Globus pallidus (tissue), 1 donor: ENCODE measurements around the gene TTC33.
"Not testable (repeated sequence)": the region's sequence is repeated elsewhere in the genome, so short reads cannot be mapped to it uniquely, and the experiment has no call there.

ENCODE experiments used
- DNase-seq: peaks from one replicate; pipeline ENCODE4 v3.0.0-alpha.2; 2015; ENCODE audit warnings: low spot score

The TTC33 gene

GRCh38 chr5:40679913-40680681 is 75.7 kb downstream of the TTC33 start, which contains the start of gene PTGER4:
PTGER4 (plus strand) TSS chr5:40679915; CDS start chr5:40680994, 1,079 bp downstream.
- no peak for DNase-seq

DNA sequence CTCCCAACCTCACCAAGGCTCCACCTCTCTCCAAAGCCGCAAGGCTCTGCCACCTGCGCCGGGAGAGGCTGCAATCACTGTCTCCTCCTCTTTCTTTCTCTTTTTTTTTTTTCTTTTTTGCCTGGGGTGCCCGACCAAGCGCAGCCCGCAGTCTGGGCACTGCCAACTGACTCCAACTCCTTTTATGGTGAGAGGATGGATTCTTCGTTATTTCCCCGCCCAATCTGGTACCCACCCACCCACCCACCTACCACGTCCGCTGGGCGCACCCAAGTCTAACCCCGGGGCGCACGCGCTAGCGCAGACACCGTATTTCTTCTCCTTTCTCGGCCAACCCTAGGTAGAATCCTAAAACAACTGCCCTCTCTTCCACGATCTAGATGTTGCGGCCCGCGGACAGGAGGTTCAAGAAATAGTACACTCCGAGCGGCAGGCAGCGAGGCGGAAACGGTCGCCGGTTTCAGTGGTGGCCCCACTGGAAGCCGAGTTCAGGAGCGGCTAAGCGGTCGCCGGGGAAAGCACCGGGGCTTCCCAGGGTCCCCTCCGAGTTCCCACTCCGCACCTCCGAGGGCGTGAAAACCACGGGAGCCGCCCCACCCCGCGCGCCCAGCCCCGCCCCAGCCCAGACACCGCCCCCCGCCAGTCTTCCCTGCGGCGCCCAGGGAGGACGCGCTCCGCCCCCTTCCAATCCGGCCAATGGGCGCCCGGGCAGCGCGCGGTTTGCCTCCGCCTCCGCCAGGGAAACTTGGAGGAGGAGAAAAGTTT is 76.4 kb downstream of the TTC33 start:
- DNase-seq = peak; percentile 69

GRCh38 chr5:40678460-40679147 is 77.2 kb downstream of the TTC33 start:
- no peak for DNase-seq

DNA sequence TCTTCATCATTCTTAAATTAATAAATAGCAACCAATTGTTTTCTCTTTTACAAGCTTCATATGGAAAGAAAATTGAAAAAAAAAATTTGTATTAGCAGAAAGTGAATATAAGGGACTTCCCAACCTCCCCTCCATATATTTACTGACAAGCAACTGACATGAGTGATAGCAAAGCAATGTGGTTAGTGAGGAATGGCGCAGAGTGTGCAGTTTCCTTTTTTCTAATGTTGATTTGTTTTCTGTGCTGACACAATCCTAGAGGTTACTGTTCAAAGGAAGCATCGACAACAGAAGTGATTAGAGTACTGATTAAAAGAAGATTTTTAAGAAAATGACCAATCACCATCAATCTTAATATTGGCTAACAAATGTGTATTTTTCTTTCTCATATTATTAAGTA is 77.7 kb downstream of the TTC33 start:
- DNase-seq = no peak

DNA sequence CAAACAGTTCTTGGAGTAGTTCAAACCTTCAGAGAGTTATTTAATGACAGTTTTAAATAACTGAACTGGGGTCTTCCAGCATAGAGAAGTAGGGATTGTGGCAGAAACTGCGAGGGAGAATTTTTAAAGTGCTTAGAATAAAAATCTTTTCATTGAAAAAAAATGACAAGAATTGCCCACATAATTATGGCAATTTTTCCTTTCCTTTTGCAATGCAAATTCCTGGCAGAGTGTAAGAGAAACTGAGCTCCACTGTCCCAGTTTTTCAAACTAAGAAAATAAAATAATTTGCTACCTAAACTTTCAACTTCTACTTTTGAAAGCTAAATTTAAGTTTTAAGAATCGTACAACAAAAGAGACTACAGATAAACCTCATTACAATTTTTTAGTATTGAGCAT is 78.3 kb downstream of the TTC33 start:
- no peak for DNase-seq

DNA sequence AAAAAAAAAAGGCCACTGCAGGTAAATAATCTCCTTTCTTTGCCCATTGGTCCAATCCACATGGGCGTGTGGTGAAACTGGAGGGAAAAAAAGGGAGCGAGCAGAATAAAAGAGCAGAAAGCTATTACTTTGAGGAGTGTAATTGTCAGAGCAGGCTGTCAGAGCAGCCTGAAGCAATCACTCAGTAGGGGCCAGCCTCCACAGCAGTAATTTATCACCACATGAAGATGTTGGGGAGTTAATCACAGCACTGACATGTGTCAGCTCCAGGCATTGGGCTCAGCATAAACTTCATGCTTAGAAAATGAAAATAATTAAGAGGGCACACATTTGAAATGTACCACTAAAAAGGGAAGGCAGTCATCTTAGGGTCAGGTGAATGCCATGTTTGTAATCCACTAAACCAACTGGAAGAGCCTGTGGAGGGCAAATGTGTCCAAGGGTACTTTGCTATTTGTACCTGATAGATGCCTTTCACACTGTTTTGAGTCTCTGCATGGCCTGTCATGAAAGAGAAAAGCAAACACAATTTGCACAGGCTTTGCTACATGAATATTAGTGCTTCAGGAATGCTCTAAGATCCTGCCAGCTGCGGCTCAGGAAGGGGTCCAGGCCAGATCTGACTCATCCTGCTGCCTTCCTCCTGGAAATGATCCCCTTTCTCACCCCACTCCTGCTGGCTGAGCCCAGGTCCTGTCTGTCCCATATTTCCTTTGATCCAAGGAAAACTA is 79.0 kb downstream of the TTC33 start:
- DNase-seq = no peak

GRCh38 chr5:40675396-40676133 is 80.2 kb downstream of the TTC33 start:
- no peak for DNase-seq

DNA sequence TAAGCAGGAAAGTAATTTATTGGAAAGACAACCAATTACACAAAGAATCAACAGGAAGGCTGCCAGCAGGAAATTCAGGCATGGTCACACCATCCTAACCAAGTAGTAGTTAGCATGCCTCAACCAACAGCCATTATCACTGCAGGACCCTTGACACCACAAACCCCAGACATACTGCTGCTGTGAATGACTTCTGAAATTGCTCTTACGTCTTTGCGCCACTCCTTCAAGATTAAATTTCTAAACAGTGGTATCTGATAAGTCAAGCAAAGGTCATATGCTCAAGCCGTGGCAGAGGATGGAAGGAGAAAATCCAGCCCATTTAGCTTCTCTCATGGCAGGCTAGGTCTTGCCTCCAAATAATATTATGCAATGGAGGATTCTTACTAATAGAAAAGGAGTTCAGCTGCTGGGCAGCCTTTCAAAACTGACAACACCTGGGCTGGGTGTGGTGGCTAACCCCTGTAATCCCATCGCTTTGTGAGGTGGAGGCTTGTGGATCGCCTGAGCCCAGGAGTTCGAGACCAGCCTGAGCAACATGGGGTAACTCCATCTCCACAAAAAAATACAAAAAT is 81.0 kb downstream of the TTC33 start:
- no peak for DNase-seq

DNA sequence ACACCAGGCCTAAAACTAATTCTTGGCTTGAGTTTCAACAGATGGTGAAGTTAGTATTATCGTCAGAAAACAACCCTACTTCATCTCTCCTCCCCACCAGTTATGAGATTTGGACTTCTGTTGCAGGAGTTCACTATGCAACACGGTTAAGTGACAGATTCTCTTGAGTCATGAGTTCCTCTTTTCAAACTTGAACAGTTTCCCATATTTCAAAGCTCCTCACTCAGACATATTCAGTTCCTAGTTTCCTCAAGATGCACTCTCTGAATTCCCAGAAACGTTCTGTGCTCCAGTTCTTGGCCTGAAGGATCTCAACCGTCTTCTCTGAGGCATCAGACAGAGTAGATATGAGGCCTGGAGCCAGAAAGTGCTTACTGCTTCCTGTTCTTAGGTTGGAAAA is 83.3 kb downstream of the TTC33 start:
- no peak for DNase-seq

DNA sequence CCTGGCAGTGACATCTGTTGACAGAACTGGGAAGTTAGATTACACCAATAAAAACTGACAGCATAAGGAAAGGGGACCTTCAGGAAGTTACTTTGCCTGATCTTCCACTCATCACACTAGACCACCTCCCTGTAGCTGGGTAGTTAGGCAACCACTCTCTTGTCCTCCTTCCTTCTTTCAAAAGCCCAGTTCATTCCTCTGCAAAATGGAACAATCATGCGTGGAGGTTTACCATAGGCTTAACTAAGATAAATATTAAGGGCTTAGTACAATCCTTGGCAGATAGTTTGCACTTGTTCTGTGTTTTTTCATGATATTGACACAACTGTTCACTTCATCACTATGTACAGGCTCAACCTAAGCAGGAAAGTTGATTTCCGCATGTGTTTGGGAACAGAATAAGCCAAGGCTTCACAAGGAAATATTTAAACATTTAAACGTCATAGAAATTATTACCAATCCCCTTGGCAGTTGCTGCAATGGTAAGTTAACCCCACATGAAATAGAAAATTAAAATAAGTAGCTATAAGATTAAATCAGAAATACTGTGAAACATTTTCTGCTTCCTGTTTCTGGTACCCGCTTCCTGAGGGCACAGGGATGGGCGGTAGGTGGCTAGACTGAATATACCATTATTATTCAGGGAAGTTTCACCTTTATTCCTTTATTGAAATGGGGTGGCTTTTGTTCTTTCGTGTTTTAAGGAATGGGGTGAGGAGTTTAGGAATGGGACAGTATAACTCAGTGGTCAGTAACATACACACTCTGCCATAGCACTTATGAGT is 86.0 kb downstream of the TTC33 start:
- DNase-seq = no peak

- no peak for DNase-seq
Measured at GRCh38 chr5:40667161-40667663, 88.5 kb downstream of the TTC33 start.

DNA sequence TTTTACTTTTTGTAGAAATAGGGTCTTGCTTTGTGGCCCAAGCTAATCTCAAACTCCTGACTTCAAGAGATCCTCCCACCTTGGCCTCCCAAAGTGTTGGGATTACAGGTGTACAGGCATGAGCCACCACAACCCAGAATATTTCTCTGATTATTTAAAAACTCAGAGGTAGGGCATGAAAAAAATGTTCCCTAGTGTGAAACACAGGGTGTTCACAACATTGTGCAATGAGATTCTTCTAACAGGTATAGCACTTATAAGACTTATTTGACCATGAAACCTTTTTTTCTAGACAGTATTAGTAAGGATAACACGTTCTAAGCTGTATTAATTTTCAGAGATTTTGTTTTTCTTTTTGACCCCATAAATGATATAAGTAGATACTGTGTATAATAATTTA is 89.1 kb downstream of the TTC33 start:
- DNase-seq = no peak

DNA sequence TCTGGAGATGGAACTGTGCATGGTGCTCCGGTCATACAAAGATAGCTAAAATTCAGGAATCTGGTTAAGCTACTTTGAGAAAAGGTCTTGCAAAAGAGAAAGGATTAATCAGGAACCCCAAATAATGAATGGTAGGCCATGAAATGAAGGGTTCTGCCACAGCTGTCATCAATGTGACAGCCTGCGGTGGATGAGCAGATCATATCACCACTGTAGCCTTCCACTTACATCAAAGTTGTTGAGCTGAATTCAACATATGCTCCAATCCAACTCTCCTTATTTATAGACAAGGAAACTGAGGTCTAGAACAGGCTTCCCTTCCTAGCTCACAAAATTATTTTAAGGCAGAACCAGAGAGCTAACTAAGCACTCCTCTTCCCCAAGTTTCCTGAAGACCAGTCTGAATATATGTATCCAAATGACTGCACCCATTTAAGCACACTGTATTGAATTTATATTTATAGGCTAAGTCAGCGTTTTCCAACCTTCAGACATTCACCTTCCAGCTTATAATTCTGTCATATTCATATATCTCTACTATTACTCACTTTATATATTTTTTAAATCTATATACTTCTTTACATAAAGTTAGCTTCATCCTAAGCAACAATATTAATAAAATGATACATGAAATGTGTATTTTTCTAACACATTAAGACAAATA is 90.0 kb downstream of the TTC33 start:
- DNase-seq = no peak

DNA sequence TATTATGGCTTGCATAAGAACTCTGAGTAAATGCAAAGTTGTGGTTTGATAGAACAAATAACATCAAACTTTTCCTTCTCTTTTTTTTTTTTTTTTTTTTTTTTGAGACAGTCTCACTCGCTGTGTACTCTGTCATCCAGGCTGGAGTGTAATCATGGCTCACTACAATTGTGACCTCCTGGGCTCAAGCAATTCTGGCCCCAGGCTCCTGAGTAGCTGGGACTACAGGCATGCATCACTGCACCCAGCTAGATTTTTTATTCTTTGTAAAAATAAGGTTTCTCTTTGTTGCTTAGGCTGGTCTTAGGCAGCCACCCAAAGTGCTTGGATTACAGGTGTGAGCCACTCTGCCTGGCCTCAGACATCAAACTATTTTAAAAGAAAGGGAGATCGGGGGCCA is 95.0 kb downstream of the TTC33 start:
- no peak for DNase-seq

DNA sequence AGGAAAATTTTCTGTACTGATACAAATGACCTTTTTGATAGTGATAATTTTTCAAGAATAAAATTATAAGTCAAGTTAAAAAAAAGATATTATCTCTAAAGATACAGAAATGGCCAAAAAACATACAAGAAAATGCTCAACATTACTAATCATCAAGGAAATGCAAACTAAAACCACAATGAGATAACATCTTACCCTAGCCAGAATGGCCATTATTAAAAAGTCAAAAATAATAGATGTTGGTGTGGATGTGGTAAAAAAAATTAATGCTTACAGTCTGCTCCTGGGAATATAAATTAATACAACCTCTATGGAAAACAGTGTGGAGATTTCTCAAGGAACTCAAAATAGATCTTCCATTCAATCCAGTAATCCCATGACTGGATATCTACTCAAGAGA is 99.0 kb downstream of the TTC33 start:
- no peak for DNase-seq

DNA sequence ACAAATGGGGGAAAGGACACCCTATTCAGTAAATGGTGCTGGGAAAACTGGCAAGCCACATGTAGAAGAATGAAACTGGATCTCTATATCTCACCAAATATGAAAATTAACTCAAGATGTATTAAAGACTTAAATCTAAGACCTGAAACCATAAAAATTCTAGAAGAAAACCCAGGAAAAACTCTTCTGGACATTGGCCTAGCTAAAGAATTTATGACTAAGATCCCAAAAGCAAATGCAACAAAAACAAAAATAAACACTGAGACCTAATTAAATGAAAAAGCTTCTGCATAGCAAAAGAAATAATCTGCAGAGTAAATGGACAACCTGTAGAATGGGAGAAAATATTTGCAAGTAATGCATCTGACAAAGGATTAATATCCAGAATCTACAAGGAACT is 99.7 kb downstream of the TTC33 start:
- not testable (repeated sequence) for DNase-seq

DNA sequence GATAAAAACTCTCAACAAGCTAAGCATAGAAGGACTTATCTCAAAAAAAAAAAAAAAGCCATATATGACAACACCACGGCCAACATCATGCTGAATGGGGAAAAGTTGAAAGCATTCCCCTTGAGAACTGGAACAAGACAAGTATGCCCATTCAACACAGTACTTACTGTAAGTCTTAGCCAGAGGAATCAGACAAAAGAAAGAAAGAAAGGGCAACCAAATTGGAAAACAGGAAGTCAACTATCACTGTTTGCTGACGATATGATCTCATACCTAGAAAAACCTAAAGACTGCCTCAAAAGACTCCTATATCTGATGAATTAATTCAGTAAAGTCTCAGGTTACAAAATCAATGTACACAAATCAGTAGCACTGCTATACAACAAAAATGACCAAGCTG is 100.6 kb downstream of the TTC33 start:
- no peak for DNase-seq

DNA sequence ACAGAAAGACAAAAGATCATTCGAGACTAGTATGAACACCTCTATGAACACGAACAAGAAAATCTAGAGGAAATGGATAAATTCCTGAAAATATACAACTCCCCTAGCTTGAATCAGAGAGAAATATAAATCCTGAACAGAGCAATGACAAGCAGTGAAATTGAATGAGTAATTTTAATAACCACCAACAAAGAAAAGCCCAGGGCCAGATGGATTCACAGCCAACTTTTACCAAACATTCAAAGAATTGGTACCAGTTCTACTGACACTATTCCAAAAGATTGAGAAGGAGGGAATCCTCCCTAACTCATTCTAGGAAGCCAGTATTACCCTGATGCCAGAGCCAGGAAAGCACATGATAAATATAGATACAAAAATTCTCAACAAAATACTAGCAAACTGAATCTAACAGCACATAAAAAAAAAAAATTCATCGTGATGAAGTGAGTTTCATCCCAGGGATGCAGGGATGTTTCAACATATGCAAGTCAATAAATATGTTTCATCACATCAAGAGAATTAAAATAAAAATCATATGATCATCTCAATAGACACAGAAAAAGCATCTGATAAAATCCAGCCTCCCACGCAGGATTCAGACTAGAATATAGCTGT is 101.3 kb downstream of the TTC33 start:
- no peak for DNase-seq
